Measurements from ENCODE around the gene ADAMTS15. TPM values are rescaled to one million over a fixed set of nuclear protein-coding genes. Genes with fewer than 3 reads are reported as not detected.
A peak's percentile ranks its signal among the peaks of the same experiment; 100 is the strongest.
"Not testable (repeated sequence)": the region's sequence is repeated elsewhere in the genome, so short reads cannot be mapped to it uniquely, and the experiment has no call there.

The ADAMTS15 gene
- total RNA-seq, 3 donors from 2014 or later = 1.8 to 7.8 (median 3.5) TPM

DNA sequence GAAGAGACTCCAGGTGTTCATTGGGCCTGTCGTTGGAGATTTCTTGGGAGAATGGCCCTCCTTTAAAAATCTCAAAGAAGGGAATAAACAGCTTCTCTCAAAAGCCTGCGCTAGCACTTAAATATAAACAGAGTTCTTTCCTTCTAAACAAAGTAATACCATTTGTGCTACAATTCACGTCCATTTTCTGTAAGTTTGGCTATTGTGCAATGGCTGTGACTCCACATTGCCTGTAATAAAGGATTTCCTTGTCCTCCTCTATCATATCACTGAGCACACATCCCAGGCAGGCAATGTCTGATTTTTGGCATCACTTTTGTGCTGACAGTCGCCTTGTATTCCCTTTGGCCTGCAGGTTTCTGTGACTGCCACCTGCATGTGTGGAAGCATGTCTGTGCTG, 15.1 kb upstream of the ADAMTS15 start:
- no peak overlapping the region for H3K4me3 ChIP-seq
- no peak for TF ChIP-seq CTCF (IDR thresholded peaks at IDR 0.05)
- H3K4me1 ChIP-seq (ENCODE audit: low read depth) = peaks cover 2% of the 10 kb centered on the region
- H3K9me3 ChIP-seq = no peaks in the 10 kb centered on the region
- ATAC-seq = no peak
- H3K36me3 ChIP-seq (ENCODE audit: low read depth) = no peaks in the 10 kb centered on the region
- DNase-seq = no peak
- intact Hi-C loops (cut with DNase I, micrococcal nuclease) = loop anchor here (2.0 to 10.0 kb wide), 4 partner anchors 201 to 461 kb away; no protein-coding TSS in a partner anchor

- ATAC-seq = peak; percentile 96
Observed at GRCh38 chr11:130434521-130435223, 13.8 kb upstream of the ADAMTS15 start.

DNA sequence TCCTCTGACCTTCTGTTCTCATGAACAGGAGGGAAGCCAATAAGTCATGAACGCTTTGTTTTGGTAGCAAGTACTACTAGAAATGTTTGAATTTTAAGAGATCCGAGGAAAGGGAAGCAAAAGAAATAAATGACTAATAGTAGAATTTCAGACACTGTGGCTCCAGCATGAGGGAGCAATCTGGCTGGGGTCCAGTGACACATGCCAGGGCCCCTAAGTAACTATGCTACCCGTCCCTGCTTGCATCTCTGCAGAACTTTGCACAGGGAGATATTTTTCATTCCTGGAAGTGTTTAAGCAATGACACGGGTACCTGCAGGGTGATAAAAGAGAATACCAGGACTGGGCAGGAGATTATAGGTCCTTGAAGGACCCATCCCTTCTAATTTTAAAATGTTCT, 12.8 kb upstream of the ADAMTS15 start:
- intact Hi-C loops (cut with DNase I, micrococcal nuclease) = loop anchor here (2.0 to 10.0 kb wide), 3 partner anchors 199 to 459 kb away; no protein-coding TSS in a partner anchor
- DNase-seq (no peak), ATAC-seq (no peak)

More at GRCh38 chr11:130434521-130435223, 13.8 kb upstream of the ADAMTS15 start:
- intact Hi-C loops (cut with DNase I, micrococcal nuclease) = loop anchor here (2.0 to 10.0 kb wide), 4 partner anchors 200 to 460 kb away; no protein-coding TSS in a partner anchor
- H3K4me1 ChIP-seq (ENCODE audit: low read depth) = peaks cover 2% of the 10 kb centered on the region
- no peaks in the 10 kb centered on the region for H3K9me3 ChIP-seq
- H3K4me3 ChIP-seq = no peak overlapping the region
- TF ChIP-seq CTCF (IDR thresholded peaks at IDR 0.05) = peak; percentile 81
- no peaks in the 10 kb centered on the region for H3K36me3 ChIP-seq (ENCODE audit: low read depth)
- DNase-seq = peak; percentile 64 to 84 (median 72)

DNA sequence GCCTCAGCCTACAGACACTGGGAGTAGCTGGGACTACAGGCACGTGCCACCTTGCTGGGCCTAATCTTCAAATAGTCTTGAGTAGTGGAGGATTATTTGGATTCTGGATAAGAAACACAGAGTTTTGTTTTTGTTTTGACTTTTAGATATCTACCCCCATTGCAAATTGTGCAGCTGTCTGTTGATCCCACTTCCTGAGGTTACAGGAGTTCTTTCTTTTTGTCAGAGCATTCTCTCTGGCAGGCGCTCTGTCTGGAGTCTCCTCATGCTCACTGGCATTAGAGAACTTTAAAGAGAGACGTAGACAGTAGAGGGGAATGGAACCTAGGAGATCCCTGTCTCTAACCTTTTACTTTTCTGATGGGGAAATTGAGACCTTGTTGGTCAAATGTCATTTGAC, 12.3 kb upstream of the ADAMTS15 start:
- no peak for ATAC-seq
- intact Hi-C loops (cut with DNase I, micrococcal nuclease) = loop anchor here (10.0 kb wide), 2 partner anchors 199 to 459 kb away; no protein-coding TSS in a partner anchor
- no peak for DNase-seq
- TF ChIP-seq CTCF (IDR thresholded peaks at IDR 0.05) = no peak
- no peaks in the 10 kb centered on the region for H3K36me3 ChIP-seq (ENCODE audit: low read depth)
- H3K4me1 ChIP-seq (ENCODE audit: low read depth) = peaks cover 2% of the 10 kb centered on the region
- no peak overlapping the region for H3K4me3 ChIP-seq
- no peaks in the 10 kb centered on the region for H3K9me3 ChIP-seq

More for the DNA sequence above, 12.8 kb upstream of the ADAMTS15 start:
- no peaks in the 10 kb centered on the region for H3K36me3 ChIP-seq (ENCODE audit: low read depth)
- H3K4me1 ChIP-seq (ENCODE audit: low read depth) = peaks cover 2% of the 10 kb centered on the region
- no peak for TF ChIP-seq CTCF (IDR thresholded peaks at IDR 0.05)
- no peak overlapping the region for H3K4me3 ChIP-seq
- no peaks in the 10 kb centered on the region for H3K9me3 ChIP-seq

- intact Hi-C loops (cut with DNase I, micrococcal nuclease) = loop anchor here (10.0 kb wide), 2 partner anchors 197 to 457 kb away; no protein-coding TSS in a partner anchor
- Histone ChIP-seq H3K4me3 (no peak overlapping the region), H3K4me1 (ENCODE audit: low read depth) (peaks cover 2% of the 10 kb centered on the region), H3K9me3 (no peaks in the 10 kb centered on the region), H3K36me3 (ENCODE audit: low read depth) (no peaks in the 10 kb centered on the region)
- DNase-seq = no peak
- ATAC-seq = no peak
- TF ChIP-seq CTCF (IDR thresholded peaks at IDR 0.05) = no peak
Observed at GRCh38 chr11:130437848-130438247, 10.6 kb upstream of the ADAMTS15 start.

GRCh38 chr11:130438401-130439159, 9.9 kb upstream of the ADAMTS15 start:
- H3K36me3 ChIP-seq (ENCODE audit: low read depth); ATAC-seq; H3K9me3 ChIP-seq; H3K4me3 ChIP-seq; H3K4me1 ChIP-seq (ENCODE audit: low read depth); DNase-seq: not testable (repeated sequence)
- intact Hi-C loops (cut with DNase I, micrococcal nuclease) = loop anchor here (10.0 kb wide), 2 partner anchors 196 to 456 kb away; no protein-coding TSS in a partner anchor

All from mucosa of descending colon (tissue), 3 donors.